ENCODE results near the gene GPC6.

- no peak for TF ChIP-seq CTCF (IDR thresholded peaks at IDR 0.05)
- no peak for TF ChIP-seq POLR2A (IDR thresholded peaks at IDR 0.05)
These were observed 487.6 kb downstream of the GPC6 start for GRCh38 chr13:93714171-93714570.
